CD4-positive, alpha-beta T cell treated with Interleukin-10 for 1 hour (primary cell): Measurements from ENCODE around the gene OR13H1.
"Not testable (repeated sequence)": the region's sequence is repeated elsewhere in the genome, so short reads cannot be mapped to it uniquely, and the experiment has no call there.

ENCODE experiments used
- DNase-seq: peaks from one replicate; pipeline ENCODE4 v3.0.0-alpha.2; 2020

OR13H1 gene, protein sequence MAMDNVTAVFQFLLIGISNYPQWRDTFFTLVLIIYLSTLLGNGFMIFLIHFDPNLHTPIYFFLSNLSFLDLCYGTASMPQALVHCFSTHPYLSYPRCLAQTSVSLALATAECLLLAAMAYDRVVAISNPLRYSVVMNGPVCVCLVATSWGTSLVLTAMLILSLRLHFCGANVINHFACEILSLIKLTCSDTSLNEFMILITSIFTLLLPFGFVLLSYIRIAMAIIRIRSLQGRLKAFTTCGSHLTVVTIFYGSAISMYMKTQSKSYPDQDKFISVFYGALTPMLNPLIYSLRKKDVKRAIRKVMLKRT

DNA sequence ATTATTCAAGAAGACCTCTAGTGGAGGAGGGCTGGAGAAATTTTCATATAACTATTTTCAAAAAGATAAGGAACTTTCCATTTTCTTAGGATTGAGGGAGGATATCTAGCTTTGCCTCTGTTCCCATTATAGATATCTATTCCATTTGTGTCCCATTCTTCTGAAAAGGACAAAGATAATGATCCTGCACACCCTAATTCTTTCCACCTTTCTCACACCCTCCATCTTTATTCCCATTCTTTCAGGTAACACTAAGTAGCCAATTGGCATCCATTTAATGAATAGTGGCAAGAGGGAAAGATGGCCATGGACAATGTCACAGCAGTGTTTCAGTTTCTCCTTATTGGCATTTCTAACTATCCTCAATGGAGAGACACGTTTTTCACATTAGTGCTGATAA, at the start of gene OR13H1:
Gene OR13H1, plus strand, starts transcription at position 301 of the 400 bp plus-strand sequence. Its CDS starts 0 bp downstream, at position 301.
- no peak for DNase-seq

DNA sequence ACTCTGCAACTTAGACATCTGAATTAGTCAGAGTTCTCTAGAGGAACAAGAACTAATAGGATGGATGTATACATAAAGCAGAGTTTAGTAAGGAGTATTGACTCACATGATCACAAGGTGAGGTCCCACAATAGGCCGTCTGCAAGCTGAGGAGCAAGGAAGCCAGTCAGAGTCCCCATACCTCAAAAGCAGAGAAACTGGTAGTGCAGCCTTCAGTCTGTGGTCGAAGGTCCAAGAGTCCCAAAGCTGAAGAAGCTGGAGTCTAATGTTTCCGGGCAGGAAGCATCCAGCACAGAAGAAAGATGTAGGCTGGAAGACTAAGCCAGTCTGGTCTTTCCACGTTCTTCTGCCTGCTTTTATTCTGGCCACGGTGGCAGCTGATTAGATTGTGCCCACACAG, 42.3 kb upstream of the OR13H1 start:
- not testable (repeated sequence) for DNase-seq

DNA sequence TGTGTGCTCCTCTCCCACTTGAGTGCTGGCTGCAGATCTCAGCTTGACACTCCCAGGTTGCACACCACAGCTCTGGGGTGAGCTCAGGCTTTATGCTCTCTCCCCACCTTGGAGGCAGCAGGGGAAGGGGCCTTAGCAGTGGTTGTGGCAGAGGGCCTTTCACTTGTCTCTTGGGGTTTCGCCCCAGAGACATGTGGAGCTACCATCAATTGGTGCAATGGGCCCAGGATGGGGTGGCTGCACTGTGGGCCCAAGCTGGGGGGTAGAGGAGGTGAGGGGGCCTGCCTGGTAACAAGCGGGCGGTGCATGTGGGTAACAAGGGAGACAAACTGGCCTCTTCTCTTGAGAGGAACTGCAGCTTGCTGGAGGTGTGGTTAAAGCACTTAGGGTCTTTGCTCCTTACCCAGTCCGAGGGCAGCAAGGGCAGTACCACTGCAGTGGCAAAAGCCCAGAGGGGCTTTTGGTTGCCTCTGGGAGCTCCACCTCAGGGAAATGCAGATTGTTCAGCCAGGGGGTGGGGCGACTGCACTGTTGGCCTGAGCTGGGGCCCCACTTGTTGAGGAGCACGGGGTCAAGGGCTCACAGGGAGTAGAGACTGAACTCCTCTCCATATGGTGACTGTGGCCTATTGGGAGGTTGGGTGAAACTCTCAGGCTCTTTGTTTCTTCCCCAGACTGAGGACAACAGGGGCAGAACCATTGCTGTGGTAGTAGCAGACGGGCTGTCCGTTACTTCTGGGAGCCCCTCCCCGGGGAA, 30.5 kb upstream of the OR13H1 start:
- no peak for DNase-seq

DNA sequence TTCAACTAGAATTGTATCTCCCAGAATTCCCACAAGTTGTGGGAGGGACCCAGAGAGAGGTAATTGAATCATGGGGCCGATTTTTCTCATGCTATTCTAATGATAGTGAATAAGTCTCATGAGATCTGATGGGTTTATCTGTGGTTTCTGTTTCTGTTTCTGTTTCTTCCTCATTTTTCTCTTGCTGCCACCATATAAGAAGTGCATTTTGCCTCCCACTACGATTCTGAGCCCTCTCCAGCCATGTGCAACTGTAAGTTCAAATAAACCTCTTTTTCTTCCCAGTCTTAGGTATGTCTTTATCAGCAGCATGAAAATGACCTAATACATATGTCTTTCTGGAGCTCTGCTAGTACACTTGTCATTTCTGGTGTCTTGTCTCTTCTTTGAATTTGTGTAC, 22.1 kb upstream of the OR13H1 start:
- no peak for DNase-seq

DNA sequence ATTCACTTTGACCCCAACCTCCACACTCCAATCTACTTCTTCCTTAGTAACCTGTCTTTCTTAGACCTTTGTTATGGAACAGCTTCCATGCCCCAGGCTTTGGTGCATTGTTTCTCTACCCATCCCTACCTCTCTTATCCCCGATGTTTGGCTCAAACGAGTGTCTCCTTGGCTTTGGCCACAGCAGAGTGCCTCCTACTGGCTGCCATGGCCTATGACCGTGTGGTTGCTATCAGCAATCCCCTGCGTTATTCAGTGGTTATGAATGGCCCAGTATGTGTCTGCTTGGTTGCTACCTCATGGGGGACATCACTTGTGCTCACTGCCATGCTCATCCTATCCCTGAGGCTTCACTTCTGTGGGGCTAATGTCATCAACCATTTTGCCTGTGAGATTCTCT, 344 bp downstream of the OR13H1 start:
- no peak for DNase-seq

DNA sequence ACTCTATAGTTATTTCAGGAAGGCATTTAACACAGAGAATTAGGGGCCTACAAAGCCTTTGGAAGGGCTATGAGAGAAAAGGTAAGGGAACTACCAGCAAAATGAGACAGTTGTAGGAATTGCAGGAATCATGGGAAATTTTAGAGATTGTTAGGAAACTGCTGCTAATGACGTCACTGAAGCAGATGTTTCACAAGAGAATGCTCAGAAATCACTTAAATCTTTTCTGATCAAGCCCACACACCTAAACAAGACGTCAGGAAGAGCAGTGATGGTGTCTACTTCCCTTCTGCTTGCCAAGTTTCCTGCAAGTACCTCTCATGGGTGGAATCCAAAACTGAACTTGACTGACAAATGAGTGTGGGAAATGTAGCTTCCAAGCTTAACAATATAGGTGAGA, 5.1 kb downstream of the OR13H1 start:
- DNase-seq, result no peak

DNA sequence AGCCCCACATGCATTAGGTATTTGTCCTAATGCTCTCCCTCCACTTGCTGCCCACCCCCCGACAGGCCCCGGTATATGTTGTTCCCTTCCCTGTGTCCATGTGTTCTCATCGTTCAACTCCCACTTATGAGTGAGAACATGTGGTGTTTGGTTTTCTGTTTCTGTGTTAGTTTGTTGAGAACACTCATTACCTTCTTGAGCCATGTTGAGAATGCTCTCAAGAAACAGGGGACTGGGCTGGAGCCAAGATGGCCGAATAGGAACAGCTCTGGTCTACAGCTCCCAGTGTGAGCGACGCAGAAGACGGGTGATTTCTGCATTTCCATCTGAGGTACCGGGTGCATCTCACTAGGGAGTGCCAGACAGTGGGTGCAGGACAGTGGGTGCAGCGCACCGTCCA, 8.6 kb downstream of the OR13H1 start:
- not testable (repeated sequence) for DNase-seq

DNA sequence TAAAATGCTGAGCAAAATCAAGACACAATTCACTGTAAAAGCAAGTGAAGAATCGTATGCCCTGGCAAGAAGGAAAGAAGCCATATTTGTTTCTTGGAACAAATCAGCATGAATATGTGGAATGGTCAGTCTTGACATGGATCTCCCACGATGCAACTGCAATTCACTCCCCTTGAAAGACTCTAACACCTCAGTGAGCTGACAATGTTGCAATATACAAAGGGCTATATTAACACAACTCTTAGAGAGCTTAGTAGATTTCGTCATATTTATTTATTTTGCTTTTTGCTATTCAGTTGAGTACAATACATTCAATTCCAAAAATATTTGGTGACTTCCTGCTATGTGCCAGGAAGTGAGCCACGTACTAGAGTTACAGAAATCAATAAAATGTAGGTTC, 14.7 kb downstream of the OR13H1 start:
- DNase-seq, result no peak

DNA sequence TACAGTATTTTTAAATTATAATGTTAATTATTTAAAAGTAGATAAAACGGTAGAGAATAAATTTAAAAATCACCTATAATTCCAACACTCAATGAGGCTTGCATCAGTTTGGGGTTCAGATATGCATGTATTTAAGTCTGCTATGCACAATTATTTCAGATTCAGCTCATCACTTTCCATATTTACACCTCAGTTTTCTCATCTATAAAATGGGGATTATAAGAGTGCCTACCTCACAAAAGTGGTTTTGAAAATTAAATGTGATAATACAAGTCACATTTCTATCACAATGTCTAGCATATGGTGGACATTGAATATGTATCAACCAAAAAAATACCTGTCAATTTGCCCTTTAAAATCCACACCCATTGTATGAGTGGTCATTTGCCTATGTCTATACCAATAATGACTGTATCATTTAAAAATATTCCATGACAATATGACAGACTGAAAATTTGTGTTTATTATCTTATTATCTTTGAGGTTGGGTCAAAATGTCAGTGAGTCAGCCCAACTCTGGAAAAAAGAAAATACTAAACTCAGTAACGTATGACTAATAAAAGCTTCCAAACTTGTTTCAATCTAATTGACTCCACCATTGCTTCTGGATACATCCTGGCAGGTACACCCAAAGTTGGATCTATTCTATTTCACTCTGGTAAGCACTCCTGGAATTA, 20.8 kb downstream of the OR13H1 start:
- DNase-seq, result no peak

DNA sequence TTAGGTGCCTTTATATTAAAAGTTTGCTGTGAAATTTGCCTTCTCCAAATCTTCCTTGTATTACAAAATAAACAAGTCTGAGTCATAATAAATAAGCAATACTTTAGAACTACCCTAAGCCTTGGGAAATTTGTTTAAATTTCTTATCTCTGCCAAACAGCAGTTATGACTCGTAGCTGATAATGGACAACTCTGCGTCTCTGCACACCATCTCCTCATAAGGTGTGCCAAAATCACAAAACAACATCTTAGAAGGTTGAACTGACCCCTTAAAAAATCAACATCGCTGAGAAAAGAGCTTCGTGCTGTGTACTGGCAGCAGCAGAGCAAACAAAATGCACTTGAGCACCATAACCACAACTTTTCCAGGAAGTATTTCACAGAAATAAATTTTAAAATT, 22.0 kb downstream of the OR13H1 start:
- DNase-seq, result no peak

DNA sequence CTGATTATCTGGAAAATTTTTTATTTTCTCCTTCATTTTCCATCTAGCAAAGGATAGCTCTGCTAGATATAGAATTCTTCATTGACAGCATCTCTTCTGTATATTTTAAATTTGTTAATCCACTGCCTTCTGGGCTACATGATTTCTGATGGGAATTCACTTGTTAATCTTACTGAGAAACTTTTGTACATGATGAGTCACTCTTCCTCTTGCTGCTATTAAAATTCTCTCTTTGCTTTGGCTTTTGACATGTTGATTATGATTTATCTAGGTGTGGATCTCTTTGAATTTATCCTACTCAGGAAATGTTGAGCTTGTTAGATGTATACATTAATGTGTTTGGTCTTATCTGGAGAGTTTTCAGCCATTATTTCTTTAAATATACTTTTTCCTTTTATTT, 27.5 kb downstream of the OR13H1 start:
- no peak for DNase-seq

DNA sequence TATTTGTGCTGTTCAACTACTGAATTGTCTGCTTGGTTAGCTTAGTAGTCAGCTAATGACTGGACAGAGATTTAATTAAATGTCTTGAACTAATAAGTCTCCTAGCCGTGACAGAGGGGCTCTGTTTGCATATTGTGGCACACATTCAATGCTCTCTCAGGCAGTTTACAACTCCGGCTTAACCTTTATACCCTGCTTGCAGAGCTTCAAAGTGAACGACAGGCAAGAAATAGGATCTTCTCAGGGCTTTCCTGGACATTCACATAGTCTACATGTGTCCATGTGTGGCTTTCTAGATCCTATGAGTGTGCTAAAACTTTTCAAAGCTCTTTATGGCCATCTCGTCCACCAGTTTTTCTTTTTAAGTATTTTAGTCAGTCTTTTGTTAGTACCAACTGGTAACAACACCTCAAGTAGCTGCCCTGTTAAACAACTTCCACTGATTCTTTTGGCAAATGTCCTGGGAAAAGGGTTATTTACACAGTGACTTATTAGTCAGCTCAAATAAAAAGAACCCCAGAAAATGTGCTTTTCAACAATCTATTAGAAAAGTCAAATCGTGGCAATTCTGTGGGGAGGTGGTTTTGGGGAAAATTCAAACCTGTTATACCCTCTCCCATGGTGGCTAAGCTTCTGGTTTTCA, 28.6 kb downstream of the OR13H1 start:
- no peak for DNase-seq

DNA sequence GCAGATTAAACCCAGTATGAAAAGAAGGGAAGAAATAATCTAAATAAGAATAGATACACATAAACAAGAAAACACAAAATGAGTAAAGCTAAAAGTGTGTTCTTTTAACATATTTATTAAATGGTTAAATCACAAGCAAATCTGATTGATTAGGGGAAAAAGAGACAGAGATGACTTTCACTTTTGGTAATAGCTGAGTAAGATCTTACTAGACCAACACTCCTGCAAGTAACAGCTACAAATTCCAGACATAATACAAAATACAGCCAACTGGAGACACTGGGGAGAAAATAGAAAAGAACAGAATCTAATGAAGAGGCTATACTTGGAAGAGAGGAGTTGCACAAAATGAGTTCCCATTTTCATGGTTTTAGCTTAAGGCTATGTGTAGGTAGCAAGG, 33.5 kb downstream of the OR13H1 start:
- DNase-seq, result no peak

DNA sequence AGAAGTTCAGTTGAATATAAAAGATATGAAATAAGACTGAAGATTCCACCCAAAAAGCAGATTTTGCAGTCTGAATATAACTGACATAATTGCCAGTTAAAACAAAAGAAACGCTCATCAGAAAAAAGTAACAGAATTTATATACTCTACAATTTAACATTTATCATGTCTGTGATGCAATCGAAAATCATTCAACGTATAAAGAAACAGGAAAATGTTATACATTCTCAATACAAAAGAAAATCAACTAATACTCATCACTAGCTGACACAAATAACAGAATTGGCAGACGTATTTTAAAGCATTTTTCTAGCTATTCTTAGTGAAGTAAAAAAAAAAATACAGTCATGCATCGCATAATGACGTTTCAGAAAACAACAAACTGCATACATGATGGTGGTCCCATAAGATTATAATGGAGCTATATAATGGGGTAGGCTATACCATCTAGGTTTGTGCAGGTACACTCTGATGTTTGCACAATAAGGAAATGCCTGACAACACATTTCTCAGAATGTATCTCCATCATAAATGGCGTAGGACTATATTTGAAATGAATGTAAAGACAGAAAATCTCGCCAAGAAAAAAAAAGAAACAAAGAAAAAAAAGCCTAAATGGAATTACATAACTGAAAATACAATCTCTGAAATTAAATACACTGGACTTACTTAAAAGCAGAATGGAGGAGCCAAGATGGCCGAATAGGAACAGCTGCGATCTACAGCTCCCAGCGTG, 34.3 kb downstream of the OR13H1 start:
- DNase-seq, result no peak

DNA sequence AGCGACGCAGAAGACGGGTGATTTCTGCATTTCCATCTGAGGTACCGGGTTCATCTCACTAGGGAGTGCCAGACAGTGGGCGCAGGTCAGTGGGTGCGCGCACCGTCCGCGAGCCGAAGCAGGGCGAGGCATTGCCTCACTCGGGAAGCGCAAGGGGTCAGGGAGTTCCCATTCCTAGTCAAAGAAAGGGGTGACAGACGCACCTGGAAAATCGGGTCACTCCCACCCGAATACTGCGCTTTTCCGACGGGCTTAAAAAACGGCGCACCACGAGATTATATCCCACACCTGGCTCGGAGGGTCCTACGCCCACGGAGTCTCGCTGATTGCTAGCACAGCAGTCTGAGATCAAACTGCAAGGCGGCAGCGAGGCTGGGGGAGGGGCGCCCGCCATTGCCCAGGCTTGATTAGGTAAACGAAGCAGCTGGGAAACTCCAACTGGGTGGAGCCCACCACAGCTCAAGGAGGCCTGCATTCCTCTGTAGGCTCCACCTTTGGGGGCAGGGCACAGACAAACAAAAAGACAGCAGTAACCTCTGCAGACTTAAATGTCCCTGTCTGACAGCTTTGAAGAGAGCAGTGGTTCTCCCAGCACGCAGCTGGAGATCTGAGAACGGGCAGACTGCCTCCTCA, 35.0 kb downstream of the OR13H1 start:
- not testable (repeated sequence) for DNase-seq

DNA sequence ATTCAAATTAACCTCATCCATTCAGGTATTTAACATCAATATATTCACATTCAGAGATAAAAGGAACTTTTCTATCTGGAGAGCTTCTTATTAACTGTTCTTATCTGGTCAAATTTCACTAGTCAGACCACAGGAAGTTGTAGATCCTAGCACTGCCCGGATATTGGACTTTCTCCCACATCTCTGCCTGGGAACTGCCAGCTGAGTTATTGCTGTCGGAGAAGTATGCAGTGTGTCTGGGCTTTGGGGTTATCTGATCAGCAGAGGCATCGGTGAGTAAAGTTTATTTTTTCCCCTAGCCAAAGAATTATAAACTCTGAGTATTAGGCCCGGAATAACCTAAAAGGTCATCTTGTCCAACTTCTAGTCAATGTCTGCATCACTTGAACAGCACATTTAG, 45.1 kb downstream of the OR13H1 start:
- no peak for DNase-seq
